ENCODE measurements around the gene ARV1. TPM values are rescaled to one million over a fixed set of nuclear protein-coding genes. Genes with fewer than 3 reads are reported as not detected.
"Not testable (repeated sequence)": the region's sequence is repeated elsewhere in the genome, so short reads cannot be mapped to it uniquely, and the experiment has no call there.

Gene ARV1
- polyA plus RNA-seq, 1 donor = 29.0 TPM

GRCh38 chr1:231019711-231020110 is 40.8 kb downstream of the ARV1 start:
- no peak for DNase-seq

GRCh38 chr1:231020139-231020601 is 41.3 kb downstream of the ARV1 start:
- no peak for DNase-seq

GRCh38 chr1:231020816-231021215 is 41.9 kb downstream of the ARV1 start:
- DNase-seq = no peak

- DNase-seq = no peak
Observed at GRCh38 chr1:231021540-231022031, 42.7 kb downstream of the ARV1 start.

GRCh38 chr1:231022543-231022942 is 43.6 kb downstream of the ARV1 start:
- DNase-seq = not testable (repeated sequence)

GRCh38 chr1:231023150-231023549 is 44.3 kb downstream of the ARV1 start:
- no peak for DNase-seq

GRCh38 chr1:231026576-231026975 is 47.7 kb downstream of the ARV1 start:
- no peak for DNase-seq

- no peak for DNase-seq
Observed at GRCh38 chr1:231027136-231027925, 48.4 kb downstream of the ARV1 start.

- DNase-seq = no peak
Observed at GRCh38 chr1:231027971-231028370, 49.1 kb downstream of the ARV1 start.

GRCh38 chr1:231028682-231029081 is 49.8 kb downstream of the ARV1 start:
- DNase-seq = no peak

- not testable (repeated sequence) for DNase-seq
Observed at GRCh38 chr1:231029247-231029646, 50.4 kb downstream of the ARV1 start.

- no peak for DNase-seq
Observed at GRCh38 chr1:231029841-231030240, 50.9 kb downstream of the ARV1 start.

- no peak for DNase-seq
Observed at GRCh38 chr1:231032963-231033362, 54.1 kb downstream of the ARV1 start.

- DNase-seq = no peak
Observed at GRCh38 chr1:231035799-231036198, 56.9 kb downstream of the ARV1 start.

- no peak for DNase-seq
Observed at GRCh38 chr1:231036416-231036815, 57.5 kb downstream of the ARV1 start.

- no peak for DNase-seq
Observed at GRCh38 chr1:231037585-231038517, 59.0 kb downstream of the ARV1 start.

- peak; percentile 34 for DNase-seq
Observed at GRCh38 chr1:231039161-231040018, 60.5 kb downstream of the ARV1 start.

- DNase-seq = peak; percentile 42
Observed at GRCh38 chr1:231040019-231040799, 61.3 kb downstream of the ARV1 start, which contains the start of gene FAM89A. Gene FAM89A, minus strand, starts transcription at chr1:231040254. Its CDS starts 43 bp downstream, at chr1:231040211.

GRCh38 chr1:231040800-231041718 is 62.2 kb downstream of the ARV1 start:
- peak; percentile 34 for DNase-seq
